ENCODE data around the gene TOX4.
"Not testable (repeated sequence)": the region's sequence is repeated elsewhere in the genome, so short reads cannot be mapped to it uniquely, and the experiment has no call there.

Gene TOX4

GRCh38 chr14:21476925-21477681, at the start of gene TOX4, which contains the start of gene RAB2B:
Gene TOX4, plus strand, starts transcription at chr14:21477195. Its CDS starts 84 bp downstream, at chr14:21477279.
Gene RAB2B, minus strand, starts transcription at chr14:21476959. Its CDS starts 87 bp downstream, at chr14:21476872.
- DNase-seq, result peak; percentile 93

DNA sequence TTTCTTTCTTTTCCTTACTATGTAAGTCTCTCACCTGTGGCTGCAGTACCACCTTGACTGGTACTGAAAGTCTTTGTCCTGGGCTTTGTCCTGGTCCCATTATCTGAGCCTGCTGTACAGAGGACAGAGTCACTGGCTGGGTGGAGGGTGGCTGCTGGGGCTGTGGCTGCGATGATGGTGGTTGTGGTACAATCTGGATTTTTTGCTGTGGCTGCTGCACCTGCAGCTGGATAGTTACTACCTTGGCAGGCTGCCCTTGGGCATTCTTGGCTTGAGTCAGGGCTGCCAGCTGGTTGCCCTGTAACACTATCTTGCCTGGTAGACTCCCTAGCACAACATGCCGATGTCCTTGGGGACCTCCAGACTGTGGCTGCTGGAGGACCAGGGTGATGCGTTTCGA, 48.1 kb upstream of the TOX4 start:
- DNase-seq, result no peak

- DNase-seq, result no peak
Measured at GRCh38 chr14:21431126-21431525, 45.9 kb upstream of the TOX4 start.

DNA sequence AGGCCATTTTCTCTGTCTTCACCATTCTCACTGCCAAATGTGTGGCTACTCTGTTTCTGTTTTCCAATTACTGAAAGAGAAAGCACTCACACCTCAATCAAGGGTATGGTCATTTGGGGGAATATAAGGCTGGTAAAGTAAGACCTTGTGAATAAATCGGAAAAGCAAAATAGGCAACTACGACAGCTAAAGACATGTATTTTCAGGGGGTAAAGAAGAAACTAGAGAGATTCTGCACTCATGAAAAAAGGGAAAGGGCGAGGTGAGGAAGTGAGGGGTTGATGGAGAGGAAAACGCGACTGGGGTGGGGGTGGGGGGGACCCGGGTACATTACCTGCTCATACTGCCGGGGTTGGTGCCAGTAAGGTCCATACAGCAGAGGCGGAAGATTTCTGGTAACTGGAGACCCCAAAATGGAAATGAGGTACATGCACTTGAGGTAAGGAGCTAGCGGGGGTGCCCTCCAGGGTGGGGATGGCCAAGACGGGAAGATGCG, 40.4 kb upstream of the TOX4 start:
- no peak for DNase-seq

- DNase-seq, result peak; percentile 93
Measured at GRCh38 chr14:21437063-21437901, 39.7 kb upstream of the TOX4 start.

- DNase-seq, result no peak
Measured at GRCh38 chr14:21440859-21441258, 36.1 kb upstream of the TOX4 start.

- DNase-seq, result not testable (repeated sequence)
Measured at GRCh38 chr14:21442657-21443056, 34.3 kb upstream of the TOX4 start.

- DNase-seq, result no peak
Measured at GRCh38 chr14:21449899-21450216, 27.1 kb upstream of the TOX4 start.

- no peak for DNase-seq
Measured at GRCh38 chr14:21454843-21455544, 22.0 kb upstream of the TOX4 start.

DNA sequence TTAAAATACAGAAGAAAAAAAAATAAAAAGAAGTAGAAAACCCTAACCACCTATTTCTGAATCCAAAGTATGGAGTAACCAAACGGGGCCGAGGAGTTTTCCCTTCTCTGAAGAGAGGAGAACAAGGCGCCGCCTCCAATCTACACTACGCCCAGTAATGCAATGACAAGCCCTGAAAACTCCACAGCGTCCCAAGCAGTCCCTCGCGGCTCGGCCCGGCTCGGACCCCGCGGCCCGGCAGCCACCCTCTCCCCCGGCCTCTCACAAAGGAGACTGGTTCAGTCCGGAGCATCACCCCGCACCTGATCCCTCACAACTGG, 21.4 kb upstream of the TOX4 start:
- DNase-seq, result no peak

DNA sequence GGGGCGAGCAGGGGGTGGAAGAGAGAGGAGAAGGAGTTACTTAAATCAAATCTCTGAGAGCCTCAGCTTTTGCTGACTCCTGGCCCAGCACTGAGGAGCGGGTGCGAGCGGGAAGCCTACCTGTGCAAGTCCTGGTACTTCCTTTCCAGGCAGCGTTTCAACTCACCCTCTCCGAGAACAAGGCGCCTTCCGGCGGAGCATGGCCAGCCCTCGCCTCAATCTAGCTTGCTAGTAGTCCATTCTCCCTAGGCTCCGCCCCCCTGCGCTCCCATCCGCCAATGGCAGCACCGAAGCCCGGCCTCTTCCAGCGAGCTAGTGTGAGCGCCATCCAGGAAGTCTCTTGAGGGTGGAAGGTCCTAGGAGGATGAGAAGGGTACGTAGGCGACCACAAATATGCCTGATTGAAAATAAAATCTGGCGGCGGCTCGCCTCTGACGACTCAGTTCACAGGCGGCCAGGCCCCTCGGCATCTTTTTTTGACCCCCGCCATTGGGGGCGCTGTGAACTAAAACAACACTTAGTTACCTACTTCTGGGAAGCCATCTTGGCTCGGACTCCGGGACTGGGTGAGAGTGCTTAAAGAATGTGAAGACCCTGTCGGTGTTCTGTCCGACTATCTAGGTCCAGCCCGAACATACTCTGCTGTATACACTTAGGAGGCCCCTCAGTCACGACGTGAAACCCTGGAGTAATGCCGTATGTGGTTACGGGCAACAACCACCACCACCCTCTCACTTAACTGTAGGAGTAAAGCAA, 20.9 kb upstream of the TOX4 start, which contains the start of gene CHD8:
TSS of gene CHD8 (minus strand) at position 212 of the 756 bp plus-strand sequence. CDS start 24,480 bp downstream, outside the sequence.
- DNase-seq, result peak; percentile 98

DNA sequence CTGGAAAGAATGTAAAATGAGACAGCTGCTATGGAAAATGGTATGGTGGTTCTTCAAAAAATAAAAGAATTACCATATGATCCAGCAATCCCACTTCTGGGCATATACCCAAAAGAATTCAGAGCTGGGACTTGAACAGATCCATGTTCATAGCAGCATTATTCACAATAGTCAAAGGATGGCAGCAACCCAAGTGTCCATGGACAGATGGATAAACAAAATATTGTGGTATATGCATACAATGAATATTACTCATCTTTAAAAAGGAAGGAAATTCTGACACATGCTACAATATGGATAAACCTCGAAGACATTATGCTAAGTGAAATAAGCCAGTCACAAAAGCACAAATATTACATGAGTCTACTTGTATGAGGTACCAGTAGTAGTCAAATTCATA, 9.4 kb upstream of the TOX4 start:
- no peak for DNase-seq

- DNase-seq, result no peak
Measured at GRCh38 chr14:21475767-21476522, 1.1 kb upstream of the TOX4 start.

GRCh38 chr14:21476523-21476924, 471 bp upstream of the TOX4 start:
- DNase-seq, result no peak

DNA sequence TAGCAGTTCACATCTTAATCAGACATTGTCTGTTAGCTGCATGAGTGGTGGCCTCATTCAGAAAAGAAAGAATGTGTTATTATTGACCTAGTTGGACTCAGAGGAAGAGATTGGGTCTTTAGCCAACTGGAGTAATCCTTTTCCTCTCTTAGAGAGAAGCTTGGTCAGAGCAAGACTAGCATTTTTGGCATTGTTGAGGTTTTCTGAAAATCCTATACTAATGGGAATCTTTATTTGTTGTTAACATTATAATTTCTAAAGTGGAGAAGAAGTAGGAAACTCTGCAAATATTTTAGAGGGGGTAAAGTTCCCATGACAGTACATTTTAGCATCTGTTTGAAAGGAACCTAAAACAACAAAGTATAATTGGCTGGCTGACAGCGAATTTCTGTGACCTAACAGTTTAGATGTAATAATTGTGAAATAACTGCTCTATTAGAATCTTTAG, 9.7 kb downstream of the TOX4 start:
- DNase-seq, result no peak

DNA sequence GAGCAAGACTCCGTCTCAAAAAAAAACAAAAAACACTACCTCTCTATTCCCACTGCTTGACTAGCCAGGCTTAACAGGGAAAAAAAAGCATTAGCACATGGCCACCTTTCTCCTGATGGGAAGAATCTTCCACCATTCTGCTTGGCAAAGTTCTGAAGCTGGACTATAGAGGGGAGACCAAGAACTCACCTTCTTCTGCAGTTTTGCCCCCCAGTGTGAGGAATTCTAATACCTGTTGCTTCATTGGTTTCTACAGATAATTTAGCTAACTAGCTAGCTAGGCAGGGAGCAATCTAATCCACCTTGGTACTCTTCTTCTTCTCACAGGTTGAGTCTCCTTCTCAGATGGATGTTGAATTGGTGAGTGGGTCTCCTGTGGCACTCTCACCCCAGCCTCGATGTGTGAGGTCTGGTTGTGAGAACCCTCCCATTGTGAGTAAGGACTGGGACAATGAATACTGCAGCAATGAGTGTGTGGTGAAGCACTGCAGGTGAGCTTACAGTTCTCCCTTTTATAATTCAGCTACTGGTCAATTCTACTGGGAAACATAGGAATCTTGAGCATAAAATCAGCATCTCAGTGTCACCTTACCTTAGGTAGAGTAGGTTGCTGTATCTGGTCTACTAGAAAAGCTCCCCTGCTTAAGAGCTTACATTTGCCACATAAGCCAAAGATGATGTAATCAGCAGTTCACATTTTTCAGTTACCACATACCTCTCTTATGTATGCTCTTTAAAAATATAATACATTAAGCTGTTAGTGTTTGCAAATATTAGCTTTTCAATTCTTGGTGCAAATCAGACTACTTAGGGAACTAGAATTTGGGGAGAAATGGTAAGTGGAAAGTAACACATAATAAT, 18.1 kb downstream of the TOX4 start:
- no peak for DNase-seq

GRCh38 chr14:21496453-21496852, 19.5 kb downstream of the TOX4 start:
- no peak for DNase-seq

DNA sequence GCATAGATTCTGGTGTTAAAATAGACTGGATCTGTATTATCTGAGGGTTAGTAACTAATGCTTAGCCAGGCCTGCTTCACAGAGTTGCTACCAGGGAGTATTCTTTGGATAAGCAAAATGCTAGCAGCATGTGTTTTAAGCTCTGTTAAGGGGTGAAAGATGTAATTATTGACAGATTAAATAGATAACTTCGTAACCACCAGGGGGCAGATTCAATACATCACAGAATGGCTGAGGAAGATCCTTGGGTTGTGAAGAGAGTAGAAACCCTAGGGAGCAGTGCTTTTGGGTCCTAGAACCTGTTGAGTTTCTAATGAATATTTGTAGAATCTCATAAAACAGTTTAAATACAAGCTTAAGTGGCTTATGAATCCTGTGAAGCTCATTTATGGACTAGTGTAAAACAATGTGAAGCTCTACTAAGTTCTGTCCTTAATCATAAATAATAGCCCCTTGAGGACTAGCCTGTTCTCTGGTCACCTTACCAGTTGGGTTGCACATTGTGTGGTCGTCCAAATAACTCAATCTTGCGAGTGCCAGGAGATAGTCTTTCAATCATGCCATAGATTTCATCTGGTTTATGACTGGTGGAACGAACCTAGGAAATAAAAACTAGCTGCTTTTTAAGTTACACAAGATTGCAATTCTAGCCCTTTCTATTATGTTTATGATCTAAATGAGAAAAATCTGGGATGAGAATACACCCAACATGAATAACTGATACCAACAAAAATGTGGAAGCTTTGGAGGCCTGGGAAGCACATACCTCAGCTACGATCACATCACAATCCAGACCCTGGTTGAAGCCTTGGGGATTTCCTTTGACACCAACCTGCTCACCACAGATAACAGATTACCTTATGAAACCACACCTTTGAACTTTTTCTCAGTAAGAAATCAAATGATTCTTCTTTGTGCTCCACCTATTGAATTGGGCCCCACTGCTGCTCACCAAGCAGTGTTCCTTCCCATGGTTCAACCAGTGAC, 21.8 kb downstream of the TOX4 start:
- DNase-seq, result no peak

DNA sequence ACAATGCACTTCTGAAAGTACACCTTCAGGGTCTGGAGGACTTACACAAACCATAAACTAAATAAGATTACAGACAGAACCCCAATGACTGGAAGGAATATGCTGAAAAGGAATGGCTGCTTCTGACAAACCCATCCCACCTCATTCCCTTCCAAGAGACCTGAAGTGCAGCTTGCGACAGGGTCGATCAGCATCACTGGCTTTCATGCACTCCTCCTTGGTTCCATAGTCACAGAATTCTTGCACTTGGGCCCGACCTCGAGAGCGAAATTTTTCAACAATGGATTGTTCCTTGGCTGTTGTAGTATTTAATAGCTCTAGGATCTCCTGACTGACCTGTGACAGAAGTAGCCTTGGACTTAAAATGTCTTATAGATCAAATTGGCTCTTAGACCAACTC, 24.6 kb downstream of the TOX4 start:
- DNase-seq, result no peak
